Ureter (tissue), 1 donor: Measurements from ENCODE around the gene PRIM2. TPM values are rescaled to one million over a fixed set of nuclear protein-coding genes. Genes with fewer than 3 reads are reported as not detected.
"Not testable (repeated sequence)": the region's sequence is repeated elsewhere in the genome, so short reads cannot be mapped to it uniquely, and the experiment has no call there.

Experiments used
- DNase-seq: peaks from one replicate; pipeline ENCODE4 v3.0.0-alpha.2; 2020; ENCODE audit warnings: low spot score
- total RNA-seq: library from RNA; stranded (reverse); gene quantifications from one replicate; pipeline ENCODE4 v1.2.4, GENCODE V29; 2023
- donor health status: DM: yes; HTN: yes; CAD: no.

PRIM2 gene
- total RNA-seq, 1 donor from 2014 or later: 17.4 TPM

DNA sequence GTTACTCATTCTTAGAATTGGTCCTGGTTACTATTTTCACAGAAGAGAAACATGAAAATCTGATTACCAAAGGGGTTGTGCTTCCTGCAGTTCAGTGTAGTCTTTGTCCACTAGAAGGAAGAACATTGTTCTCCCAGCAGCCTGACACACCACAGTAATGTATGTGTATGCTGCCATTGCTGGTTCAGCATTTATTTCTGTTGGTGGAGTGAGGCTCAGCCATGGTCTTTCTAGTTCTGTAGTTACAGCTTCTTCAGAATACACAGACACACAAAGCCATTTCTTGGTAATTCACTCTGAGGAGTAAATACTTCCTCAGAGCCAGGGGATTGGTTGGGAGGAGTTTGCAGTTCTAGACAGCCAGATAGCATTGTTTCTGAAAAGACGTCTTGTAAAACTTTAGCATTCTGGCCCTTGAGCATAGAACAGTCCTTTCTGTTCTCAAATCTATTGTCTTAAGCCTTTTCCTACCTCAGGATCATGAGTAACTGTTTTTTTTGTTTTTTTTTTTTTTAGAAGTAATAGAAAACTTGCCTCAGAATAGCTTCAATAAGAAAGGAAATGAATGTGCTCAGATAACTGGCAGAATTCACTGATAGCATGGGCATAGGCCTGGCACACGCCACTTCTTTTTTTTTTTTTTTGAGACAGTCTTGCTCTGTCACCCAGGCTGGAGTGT lies 128.5 kb downstream of the PRIM2 start:
- DNase-seq: not testable (repeated sequence)

DNA sequence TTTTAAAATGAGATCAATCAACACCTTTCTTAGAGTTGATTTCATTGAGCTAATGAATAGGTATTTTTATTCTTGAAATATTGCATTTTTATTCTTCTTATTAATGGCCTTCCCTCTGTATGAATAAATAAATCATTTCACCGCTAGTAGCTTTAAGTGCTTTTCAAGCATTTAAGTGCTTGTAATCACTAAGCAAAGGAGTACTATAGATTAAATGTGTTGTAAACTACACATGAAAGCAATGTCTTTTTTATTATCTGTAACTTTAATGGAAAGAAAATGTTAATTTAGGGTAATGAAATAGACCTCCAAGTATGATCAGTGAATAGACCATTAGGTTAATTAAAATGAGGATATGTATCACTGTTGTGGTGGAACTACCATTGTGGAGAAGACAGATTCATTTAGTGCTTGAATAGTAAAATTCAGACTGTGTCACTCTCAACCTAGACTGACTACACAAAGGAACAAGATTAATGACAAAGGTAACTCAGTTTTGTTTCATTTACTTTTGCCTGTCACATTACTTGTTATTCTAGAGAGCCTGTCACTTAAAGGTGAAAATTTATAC lies 132.2 kb downstream of the PRIM2 start:
- DNase-seq: not testable (repeated sequence)

DNA sequence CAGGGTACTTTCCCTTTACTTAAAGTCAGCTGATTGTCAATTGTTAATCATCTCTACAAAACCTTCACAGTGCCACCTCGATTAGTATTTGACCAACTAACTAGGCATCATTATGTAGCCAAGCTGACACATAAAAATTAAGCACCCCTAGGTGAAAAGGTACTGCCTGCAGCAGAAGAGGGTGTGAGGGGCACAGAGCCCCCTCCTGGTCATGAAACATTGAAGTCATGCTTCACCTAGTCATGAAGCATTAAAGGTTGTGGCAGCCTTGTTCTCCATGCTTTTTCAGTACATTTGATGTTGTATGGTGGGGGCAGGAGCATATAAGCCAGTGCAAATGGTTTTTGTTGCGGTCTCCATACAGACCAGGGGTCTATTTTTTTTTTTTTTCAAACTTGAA lies 142.4 kb downstream of the PRIM2 start:
- not testable (repeated sequence) for DNase-seq

DNA sequence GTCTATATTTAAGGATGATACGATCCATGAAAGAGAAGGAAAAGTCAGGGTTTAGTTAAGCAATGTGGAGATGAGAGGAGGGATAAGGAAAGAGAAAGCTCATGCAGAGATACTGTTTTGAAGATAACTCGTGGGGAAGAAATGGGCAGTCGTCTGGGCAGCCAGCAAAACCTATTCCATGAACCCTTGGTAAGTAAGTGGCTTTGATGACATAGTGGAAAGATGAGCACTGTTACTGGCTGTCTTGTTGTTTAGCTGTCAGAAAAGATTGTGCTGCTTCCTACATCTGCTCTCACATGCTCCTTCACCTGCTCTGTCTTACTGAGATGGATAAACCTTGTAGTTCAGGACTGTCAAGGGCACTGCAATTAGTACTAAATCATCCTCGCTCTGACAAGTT lies 143.6 kb downstream of the PRIM2 start:
- not testable (repeated sequence) for DNase-seq

DNA sequence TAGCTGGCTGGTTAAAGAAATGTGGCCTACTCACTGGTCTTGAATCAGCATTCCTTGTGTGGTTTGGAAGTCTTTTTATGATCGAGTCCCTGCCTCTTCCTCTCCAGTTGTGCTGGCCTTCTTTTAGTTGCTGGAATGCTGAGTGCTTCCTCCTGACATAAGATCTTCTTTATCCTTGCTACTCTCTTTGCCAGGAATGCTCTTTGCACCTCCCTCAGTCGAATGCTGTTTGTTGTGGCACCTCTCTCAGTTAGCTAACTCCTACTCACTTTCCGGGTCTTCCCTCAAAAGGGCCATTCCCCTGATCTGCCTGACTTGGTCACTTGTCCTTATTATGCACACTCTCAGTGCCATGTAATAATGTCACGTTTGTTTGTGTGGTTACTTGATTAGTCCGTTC lies 146.4 kb downstream of the PRIM2 start:
- not testable (repeated sequence) for DNase-seq

DNA sequence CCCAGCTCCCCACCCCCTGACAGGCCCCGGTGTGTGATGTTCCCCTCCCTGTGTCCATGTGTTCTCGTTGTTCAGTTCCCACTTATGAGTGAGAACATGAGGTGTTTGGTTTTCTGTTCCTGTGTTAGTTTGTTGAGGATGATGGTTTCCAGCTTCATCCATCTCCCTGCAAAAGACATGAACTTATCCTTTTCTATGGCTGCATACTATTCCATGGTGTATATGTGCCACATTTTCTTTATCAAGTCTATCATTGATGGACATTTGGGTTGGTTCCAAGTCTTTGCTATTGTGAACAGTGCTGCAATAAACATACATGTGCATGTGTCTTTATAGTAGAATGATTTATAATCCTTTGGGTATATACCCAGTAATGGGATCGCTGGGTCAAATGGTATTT lies 148.5 kb downstream of the PRIM2 start:
- not testable (repeated sequence) for DNase-seq

DNA sequence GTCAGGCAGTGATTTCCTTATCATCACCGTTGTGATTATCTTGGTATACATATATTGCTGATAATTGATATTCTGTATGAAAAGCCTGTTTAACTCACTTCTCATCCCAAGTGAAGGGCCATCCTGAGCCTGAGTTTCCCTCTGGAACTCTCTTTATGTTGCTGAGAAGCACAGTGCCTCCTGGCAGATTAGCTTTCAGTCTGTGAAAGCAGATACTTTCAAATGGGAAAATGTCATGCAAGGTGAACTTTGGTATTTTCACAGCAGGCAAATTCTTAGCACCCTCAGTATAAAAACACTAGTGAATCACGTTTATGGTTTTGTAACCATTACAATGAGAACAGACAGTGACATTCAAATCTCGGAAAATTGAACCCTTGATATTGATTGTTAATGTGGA lies 151.6 kb downstream of the PRIM2 start:
- DNase-seq: no peak

DNA sequence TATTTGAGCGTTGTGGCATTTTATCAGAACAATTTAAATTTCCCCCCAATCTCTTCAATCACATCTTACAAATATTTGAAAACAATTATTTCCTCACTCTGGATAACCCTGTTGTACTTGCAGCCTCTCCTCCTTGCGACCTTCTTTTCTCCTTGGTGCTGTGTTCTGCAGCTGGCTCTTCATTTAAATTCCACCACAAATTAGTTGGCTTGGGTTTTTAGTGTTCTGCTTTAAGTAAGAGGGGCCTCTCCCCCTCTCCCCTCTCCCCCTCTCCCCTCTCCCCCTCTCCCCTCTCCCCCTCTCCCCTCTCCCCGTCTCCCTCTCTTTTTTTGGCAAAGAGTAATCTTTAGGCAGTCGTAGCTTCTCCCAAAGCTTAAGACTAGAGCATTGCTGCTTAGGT lies 152.7 kb downstream of the PRIM2 start:
- DNase-seq: not testable (repeated sequence)

DNA sequence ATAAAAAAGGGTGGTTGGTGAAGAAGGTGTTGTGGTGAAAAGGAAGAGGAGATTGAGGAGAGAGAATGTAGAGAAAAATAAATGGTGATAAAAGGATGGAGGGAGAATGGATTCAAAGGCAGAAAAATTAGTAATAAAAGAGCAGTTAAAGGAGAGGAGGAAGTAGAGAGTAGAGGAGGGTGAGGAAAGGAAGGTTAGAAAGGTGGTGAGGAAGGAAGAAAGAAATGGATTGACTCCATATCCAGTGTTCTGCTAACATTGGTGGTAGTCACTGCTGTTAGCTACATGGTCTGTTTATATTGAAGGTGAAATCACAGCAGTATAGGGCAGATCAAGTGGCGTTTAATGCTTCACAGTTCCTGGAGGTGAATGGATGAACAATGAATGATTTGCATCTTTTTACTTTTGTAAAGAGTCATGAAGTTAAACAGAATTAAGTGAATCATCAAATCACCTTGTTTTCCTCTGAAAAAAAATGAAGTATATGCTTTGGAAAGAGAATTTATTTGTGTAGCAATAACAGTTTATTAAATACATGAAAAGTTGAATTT lies 154.0 kb downstream of the PRIM2 start:
- not testable (repeated sequence) for DNase-seq

DNA sequence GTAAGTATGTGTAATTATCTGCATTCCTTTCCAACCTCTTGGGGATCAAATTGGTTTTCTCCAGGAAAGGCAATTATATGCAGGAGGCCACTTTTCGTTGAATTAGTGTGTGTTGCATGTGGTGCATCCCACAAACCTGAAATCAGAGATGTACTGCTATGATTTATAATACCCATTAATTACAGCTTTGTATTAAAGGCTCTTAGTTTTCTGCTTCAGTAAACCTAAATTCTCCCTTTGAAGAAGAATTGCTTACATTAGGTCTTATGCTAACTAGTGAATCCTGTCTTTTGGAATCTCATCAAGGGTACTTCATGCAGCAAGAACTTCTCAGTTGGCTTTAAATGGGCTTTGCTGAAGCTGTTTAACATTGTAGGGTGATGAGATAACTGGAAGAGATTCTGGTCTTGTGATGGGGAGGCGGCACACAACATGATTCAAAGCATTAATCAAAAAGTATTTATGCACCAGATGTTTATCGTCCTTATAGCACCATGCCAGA lies 155.5 kb downstream of the PRIM2 start:
- not testable (repeated sequence) for DNase-seq

DNA sequence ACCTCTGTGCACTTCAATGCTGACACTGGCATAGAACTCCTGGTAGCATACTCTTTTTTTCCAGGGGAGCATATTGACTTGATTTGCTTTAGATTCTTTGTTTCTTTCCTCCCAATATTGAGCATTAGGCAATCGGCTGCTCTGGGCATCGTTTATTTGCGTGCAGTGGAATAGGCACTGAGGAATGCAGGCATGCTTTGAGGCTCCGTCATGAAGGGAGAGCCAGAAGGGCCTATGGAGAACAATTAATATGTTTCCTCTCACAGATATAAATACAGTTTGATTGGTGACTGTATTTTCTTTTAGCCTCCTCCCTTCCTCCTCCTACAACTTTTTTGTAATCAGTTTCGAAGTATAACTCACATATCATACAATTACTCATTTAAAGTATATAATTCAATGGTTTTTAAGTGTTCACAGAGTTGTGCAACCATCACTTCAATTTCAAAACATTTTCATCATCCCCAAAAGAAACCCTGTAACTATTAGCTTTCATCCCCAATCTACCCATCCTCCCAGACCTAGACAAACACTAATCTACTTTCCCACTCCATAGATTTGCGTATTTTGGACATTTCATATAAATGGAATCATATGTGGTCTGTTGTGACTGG lies 157.5 kb downstream of the PRIM2 start:
- DNase-seq: not testable (repeated sequence)

DNA sequence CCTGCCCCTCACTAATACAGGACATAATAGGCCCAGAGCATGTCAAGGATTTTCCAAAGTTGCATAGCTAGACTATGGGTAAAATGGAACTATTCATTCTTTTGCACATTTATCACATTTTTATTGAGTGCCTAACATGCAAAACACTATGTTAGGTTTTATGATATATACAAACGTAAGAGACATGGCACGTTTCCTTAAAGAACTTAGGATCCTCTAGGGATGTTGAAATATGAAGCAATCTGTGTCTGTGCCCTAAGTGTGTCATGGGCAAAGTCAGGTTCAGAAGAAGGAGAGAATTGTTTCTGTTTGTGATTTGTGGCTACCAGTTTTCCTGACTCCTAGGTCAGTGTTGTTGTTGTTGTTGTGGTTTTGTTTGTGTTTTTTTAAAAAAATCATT lies 158.2 kb downstream of the PRIM2 start:
- DNase-seq: not testable (repeated sequence)

DNA sequence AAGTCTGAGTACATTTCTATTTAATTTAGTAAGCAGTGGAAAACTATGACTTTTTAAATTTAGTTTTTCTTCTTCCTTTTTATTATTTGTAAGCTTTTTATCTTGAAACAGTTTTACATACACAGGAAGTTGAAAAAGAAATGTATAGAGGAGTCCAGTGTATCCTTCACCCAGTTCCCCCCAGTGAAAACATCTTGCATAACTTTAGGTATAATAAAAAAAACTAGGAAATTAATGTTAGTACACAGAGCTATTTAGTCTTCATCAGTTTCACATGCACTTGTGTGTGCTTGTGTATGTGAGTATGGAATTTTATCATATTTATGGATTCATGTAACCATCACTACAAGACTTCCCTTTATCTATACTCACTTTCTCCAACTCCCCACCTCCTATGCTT lies 162.8 kb downstream of the PRIM2 start:
- not testable (repeated sequence) for DNase-seq

DNA sequence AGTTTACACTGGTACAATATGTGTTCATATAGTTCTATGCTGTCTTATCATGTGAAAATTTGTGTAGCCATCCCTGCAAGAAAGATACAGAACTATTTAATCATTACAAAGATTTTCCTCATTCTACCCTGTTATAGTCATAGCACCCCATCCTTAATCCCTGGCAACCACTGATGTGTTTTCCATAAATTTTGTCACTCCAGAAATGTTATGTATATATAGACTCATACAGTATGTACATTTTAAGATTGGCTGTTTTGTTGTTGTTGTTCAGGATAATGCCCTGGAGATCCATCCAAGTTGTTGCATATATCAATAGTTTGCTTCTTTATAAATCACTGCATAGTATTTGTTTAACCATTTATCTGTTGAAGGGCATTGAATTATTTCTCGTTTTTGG lies 163.7 kb downstream of the PRIM2 start:
- DNase-seq: not testable (repeated sequence)

DNA sequence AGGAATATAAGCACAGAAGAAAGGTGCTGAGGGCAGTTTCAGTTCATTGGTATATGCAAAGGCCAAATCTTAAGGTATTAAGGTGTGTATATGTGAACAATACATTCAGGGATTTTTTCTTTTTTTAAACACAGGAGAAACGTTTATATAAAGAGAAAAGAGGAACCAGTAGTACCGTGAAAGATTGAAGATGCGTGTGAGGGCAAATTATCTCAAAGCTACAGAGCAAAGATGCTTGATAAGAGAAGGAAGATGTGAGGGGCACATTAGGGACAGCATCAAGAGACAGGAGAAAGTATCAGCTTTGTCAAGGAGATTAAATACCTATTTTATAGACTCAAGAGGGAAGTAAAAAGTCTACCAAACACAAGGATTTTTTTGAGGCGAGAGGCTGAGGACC lies 165.0 kb downstream of the PRIM2 start:
- DNase-seq: not testable (repeated sequence)

DNA sequence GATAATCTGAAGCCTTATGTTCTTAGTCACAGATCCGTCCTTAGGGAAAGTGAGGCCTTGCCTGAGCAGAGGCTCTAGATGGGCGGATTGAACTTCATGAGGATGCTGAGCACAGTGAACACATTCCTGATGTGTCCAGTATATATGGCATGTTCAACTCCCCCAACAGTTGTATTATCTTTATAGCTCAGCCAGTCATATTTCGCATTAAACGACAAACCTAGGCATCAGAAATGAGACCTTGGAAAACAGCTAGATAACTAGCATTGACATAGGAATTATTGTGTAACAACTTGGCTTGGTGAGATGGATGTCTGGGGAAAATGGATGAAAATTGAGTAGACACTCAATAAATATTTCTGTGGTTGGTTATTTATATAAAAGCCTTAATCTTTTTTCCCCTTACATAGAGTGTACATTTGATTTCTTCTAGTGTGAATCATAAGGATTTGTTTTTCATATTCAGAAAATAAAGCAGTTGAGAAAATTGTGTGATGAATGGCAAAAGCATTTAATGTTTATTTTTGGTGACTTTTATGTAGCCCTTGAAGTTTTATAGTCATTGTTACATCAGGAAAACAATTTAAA lies 169.2 kb downstream of the PRIM2 start:
- not testable (repeated sequence) for DNase-seq

DNA sequence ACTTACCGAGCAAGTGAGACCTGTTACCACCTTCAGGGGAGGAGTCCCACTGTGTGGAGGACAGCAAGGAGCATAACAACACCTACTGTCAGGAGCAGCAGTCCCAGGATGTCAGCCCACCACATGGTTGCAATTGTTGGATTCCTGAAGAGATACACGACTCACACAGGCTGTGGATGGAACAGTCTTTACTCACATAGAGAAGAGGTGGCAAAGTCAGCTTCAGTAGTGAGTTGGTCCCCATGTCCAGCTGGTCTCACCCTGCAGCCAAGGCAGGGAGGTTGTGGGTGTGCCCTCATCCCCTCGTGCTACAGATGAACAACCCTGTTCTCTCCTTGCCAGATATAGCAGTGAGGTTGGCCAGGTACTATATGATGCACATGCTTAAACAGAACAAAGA lies 171.1 kb downstream of the PRIM2 start:
- not testable (repeated sequence) for DNase-seq

DNA sequence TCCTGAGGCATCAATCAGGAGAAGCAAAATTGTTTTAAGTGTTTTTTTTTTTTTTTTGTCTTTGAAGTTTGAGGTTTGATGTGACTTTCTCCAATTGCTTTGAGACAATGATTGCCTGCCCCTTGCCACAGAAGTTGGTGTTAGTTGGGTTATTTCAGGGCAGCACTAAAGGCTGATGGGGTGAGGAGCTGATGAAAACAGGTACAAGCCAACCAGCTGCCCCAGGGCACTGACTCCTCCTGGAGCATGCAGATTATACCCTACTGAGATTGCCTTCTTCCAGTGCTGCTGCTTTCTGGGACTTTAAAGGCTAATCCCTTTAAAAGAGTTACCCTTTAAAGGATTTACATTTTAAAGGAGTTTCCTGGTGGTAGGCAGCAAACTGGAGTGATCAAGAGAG lies 172.5 kb downstream of the PRIM2 start:
- not testable (repeated sequence) for DNase-seq

DNA sequence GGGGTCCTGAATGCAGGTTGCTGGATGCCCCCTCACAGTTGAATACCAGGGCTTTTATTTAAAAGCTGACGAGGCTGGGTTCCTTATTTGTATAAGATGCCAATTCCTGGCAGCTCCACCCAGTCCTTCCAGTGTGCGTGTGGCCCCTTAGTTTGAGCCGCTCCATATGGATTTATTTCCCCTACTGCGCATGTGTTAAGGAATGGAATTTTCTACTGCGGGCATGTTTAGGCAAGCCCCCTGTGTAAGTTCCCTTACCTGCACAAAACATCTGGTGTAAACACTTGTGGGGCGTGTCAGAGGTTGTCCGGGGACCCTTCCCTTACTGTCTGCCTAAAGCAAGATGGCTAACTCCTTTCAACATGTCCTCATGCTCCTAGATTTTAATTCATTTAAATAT lies 174.4 kb downstream of the PRIM2 start:
- DNase-seq: not testable (repeated sequence)

DNA sequence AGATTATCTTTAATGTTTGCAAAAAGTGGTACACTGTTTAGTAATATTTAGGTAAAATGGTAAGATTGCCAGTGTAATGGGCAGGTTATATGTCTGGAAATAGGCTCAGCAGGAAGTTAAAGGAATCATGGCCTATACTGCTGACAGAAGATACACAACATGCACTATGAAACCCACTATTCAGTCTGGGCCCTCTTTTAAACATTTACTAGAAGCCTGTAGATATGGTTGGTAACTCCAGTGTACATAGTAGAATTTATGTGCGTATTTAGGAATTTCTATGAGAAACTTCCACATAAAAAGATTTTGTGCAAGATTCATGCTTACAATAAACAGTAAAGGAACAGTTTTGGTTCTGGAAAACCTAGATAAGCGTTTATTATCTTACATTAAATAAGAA lies 178.8 kb downstream of the PRIM2 start:
- not testable (repeated sequence) for DNase-seq

DNA sequence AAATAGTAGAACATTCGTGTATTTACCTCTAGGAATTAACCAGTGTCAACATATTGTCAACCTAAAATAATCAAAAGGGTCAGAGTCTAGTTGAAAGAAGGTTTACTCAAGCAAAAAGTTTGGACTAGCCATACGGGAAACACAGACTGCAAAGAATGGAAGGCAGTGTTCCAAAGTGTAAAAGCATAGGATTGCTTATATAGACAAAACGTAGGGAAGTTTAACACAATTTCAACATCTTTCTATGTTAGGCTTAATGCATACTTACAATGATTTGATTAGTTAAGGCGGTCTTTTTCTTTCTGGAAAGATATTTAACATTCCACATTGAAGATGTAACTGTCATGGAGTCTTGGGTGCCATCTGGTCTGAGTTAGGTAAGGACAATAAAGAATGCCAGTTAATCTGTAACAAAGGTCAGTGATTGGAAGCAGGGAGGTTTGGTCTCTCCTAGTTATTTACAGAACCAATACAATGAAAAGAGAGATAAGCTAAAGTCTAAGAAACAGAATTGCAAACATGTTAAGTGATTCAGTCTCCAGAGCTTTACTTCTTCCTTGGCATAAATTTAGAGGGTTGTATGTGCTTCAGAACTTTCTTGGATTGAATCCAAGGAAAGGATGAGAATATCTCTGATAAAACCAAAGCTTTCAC lies 183.1 kb downstream of the PRIM2 start:
- DNase-seq: not testable (repeated sequence)

DNA sequence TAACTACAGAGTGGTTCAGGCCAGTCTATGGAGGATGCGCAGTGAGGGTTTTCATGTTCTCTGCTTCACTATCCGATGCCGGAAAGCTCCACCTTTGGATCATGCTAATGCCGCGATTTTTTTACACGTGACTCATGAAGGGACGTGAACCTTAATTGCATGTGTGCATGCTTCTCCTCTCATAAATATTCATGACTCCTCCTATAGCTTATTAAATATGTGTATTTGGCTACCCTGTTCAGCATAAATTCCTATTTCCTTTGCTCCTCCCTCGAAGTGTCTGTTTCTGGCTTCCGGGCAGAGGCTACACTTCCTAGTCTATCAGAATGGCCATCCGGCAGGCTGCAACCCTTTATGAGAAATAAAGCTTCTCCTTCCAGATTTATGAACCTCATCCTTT lies 185.0 kb downstream of the PRIM2 start:
- not testable (repeated sequence) for DNase-seq
